Non-pigmented ciliary epithelial cell (primary cell): ENCODE measurements around the gene ANGPTL4.
"Not testable (repeated sequence)": the region's sequence is repeated elsewhere in the genome, so short reads cannot be mapped to it uniquely, and the experiment has no call there.

Source experiments
- DNase-seq: peaks from one replicate; pipeline ENCODE4 v3.0.0-alpha.2; 2010; ENCODE audit warnings: low read depth

ANGPTL4 gene, protein sequence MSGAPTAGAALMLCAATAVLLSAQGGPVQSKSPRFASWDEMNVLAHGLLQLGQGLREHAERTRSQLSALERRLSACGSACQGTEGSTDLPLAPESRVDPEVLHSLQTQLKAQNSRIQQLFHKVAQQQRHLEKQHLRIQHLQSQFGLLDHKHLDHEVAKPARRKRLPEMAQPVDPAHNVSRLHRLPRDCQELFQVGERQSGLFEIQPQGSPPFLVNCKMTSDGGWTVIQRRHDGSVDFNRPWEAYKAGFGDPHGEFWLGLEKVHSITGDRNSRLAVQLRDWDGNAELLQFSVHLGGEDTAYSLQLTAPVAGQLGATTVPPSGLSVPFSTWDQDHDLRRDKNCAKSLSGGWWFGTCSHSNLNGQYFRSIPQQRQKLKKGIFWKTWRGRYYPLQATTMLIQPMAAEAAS

GRCh38 chr19:8363803-8364771 lies at the start of gene ANGPTL4:
Gene ANGPTL4 (plus strand): TSS chr19:8364155. CDS start chr19:8364322, 167 bp downstream.
- DNase-seq, result no peak

GRCh38 chr19:8314981-8315640 lies 48.8 kb upstream of the ANGPTL4 start:
- not testable (repeated sequence) for DNase-seq

GRCh38 chr19:8316351-8317125 lies 47.4 kb upstream of the ANGPTL4 start:
- no peak for DNase-seq

DNA sequence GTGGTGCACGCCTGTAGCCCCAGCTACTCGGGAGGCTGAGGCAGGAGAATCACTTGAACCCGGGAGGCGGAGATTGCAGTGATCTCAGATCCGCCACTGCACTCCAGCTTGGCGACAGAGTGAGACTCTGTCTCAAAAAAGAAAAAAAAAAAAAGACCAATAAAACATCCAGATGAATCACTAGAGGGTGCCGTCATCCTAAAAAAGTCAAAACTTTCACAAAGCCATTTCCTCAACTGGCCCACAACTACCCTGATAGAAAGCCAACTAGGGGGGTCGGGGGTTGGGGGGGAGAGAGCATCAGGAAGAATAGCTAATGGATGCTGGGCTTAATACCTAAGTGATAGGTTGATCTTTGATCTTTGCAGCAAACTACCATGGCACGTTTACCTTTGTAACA lies 45.1 kb upstream of the ANGPTL4 start:
- DNase-seq, result not testable (repeated sequence)

- no peak for DNase-seq
Observed at GRCh38 chr19:8319807-8320520, 44.0 kb upstream of the ANGPTL4 start.

DNA sequence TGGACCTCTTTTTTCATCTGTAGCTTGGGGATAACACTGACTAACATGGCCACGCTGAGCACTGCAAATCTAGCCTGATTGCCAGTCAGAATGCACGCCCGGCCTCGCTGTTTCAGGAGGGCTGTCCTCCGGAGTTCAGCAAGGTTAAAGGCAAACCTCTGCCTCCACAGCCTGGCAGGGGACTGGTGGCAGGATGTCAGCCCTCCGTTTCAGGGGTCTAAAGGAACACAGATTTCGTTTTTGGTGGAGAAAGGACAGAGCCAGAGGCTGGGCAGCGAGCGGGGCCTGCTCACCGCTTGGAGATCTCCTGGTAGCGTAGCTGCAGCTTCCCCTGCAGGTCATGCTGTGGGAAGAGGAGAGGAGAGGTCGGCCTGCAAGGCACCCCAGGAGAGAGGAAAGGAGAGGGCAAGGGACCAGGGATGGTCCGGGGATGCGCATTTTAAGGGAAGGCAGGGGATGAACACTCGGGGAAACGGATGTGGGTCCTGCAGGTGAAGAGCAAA lies 43.3 kb upstream of the ANGPTL4 start:
- DNase-seq, result no peak

DNA sequence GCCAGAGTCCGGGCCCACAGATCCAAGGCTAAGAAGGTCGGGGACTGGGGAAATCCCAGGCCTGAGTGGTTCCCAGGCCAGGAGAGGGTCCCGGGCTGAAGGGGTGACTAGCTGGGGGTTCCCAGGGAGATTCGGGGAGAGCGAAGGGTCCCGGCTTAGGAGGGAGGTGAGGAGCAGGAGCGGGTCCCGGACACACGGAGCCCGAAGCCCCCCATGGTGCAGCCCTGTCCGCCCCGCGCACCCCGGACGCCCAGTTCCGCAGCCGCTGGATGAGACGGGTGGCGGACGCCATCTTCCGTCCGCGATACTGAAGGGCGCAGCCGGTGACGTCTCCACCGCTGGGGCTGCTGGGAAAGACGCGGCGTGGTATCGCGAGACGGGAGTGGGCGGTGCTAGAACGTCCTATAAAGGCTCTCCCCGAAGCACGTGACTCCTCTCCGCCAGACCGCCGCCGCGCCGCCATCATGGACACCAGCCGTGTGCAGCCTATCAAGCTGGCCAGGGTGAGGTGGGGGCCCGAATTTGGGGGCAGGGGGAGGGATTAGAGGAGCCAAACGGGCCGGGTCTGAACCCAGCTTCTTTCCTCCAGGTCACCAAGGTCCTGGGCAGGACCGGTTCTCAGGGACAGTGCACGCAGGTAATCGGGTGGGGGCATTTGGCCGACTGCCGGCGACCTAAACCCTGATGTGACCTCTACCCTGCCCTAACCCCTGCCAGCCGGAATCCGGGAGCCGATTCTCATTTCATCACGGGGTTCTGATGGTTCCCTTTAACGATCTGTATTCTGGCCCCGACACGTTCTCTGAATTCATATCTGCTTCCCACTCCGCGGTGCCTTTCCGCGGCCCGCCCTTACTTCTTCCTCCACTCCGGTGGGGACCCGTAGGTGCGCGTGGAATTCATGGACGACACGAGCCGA lies 42.6 kb upstream of the ANGPTL4 start, which contains the start of the genes NDUFA7 and RPS28:
Gene NDUFA7, minus strand, starts transcription at position 309 of the 919 bp plus-strand sequence. Its CDS starts 17 bp downstream, at position 292.
Gene RPS28, plus strand, starts transcription at position 430 of the 919 bp plus-strand sequence. Its CDS starts 35 bp downstream, at position 465.
- DNase-seq, result peak; percentile 76

DNA sequence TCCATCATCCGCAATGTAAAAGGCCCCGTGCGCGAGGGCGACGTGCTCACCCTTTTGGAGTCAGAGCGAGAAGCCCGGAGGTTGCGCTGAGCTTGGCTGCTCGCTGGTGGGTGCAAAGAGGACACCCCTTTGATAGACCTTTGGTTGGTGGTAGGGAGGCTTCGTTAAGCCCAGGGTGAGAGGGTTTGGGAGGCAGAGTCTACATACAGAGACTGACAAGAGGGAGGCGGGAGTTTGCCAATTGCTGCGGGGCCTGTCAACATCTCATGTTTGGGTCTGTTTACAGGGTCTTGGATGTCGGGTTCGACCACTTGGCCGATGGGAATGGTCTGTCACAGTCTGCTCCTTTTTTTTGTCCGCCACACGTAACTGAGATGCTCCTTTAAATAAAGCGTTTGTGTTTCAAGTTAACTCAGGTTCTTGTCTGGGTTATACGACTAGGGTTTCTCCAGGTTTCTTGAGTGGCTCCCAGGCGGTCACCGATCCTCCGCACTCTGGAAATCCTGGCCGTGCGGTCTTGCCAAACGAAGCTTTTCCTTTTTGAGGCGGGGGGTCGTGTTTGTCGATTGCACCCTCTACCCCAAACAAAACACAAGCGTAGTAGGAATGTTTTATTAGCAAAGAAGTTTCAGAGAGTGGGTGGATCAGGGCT lies 41.8 kb upstream of the ANGPTL4 start:
- DNase-seq, result no peak

GRCh38 chr19:8322638-8322997 lies 41.3 kb upstream of the ANGPTL4 start:
- no peak for DNase-seq

GRCh38 chr19:8323781-8324185 lies 40.2 kb upstream of the ANGPTL4 start:
- DNase-seq, result no peak

- DNase-seq, result no peak
Observed at GRCh38 chr19:8324186-8325050, 39.5 kb upstream of the ANGPTL4 start.

GRCh38 chr19:8325454-8325853 lies 38.5 kb upstream of the ANGPTL4 start:
- DNase-seq, result no peak

- DNase-seq, result no peak
Observed at GRCh38 chr19:8329996-8330395, 34.0 kb upstream of the ANGPTL4 start.

GRCh38 chr19:8331263-8331845 lies 32.6 kb upstream of the ANGPTL4 start:
- no peak for DNase-seq

DNA sequence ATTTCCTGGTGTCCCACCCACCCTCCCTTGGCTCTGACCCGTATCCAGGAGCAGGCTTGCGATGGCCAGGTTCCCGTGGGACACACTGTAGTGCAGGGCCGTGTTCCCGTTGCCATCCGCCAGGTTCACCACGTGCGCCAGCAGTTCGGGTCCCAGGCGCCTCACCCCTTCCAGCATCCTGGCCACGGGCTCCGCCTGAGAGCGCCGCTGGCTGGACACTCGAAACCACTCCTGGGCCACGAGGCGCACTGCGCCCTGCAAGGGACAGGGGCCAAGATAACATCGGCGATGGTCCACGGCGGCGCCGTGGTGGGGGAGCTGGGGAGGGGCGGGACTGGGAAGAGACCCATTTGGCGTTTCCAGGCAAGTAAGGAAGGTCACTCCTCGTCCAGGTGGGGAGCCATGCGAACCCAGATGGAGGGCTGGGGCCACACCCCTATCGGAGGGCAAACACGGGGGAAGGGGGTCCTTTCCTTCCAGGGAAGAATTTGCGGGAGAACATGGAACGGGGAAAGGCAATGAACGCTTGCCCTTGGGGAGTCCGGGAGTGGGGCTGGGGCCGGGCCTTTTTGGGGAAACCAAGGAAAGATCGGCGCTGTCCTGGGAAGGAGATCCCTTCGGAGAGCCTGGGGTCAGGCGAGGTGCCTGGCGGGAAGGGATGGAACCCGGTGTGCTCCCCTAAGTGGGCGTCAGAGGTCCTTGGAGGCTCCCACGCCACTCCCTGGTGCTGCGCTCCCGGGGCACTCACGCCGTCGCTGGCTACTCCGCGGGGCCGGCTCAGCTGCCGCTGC lies 30.8 kb upstream of the ANGPTL4 start:
- DNase-seq, result no peak

- no peak for DNase-seq
Observed at GRCh38 chr19:8333767-8334457, 30.0 kb upstream of the ANGPTL4 start.
